ENCODE measurements around the gene RAB8B.

DNA sequence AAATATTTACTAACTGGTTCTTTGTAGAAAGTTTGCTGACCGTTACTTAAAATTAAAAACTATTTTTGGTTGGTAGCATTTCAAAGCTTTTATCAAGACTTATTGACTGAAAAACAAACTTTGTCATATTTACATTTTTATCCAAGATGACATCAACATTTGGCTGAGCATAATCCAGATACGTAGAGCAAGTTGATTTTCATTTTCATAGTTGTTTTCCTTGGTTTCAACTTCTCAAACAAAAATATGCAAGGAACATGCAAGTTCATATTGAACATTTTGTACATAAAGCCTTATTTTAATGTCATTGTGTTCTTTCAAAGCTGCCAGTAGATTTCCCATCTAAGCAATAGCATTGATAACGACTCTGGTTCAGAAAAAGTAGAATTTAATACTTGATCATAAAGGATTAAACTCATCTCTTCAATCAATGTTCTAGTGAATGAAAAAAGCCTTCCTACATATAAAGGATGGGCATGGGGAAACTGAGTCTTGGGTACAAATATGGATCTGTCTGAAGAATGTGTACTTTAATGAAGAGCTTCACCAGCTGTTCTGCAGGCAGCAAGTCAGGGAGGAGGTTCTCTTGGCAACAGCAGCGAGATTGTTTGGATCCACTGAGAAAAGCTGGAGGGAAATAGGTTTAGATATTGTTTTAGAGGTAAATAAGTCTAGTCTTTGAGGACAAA lies 5.6 kb downstream of the RAB8B start:
- TF ChIP-seq, protein P1, sequence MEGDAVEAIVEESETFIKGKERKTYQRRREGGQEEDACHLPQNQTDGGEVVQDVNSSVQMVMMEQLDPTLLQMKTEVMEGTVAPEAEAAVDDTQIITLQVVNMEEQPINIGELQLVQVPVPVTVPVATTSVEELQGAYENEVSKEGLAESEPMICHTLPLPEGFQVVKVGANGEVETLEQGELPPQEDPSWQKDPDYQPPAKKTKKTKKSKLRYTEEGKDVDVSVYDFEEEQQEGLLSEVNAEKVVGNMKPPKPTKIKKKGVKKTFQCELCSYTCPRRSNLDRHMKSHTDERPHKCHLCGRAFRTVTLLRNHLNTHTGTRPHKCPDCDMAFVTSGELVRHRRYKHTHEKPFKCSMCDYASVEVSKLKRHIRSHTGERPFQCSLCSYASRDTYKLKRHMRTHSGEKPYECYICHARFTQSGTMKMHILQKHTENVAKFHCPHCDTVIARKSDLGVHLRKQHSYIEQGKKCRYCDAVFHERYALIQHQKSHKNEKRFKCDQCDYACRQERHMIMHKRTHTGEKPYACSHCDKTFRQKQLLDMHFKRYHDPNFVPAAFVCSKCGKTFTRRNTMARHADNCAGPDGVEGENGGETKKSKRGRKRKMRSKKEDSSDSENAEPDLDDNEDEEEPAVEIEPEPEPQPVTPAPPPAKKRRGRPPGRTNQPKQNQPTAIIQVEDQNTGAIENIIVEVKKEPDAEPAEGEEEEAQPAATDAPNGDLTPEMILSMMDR (IDR thresholded peaks at IDR 0.05), result no peak
- no peak for TF ChIP-seq POLR2AphosphoS5 (IDR thresholded peaks at IDR 0.05)
- no peak for TF ChIP-seq POLR2A (IDR thresholded peaks at IDR 0.05)

Measured in breast epithelium (tissue), 3 donors.